Caki2 (cell line): ENCODE data around the gene CELSR3. TPM values are rescaled to one million over a fixed set of nuclear protein-coding genes. Genes with fewer than 3 reads are reported as not detected.

ENCODE experiments used
- DNase-seq: peaks from one replicate; pipeline ENCODE4 v3.0.0-alpha.2; 2015; ENCODE audit warnings: low read depth
- in situ Hi-C: cut with HindIII; loops from 2 replicates; pipeline ENCODE4 v1.10.0; 2016; ENCODE audit warnings: low sequenced_read_pairs, low pct_unique_long_range_greater_than_20kb, mixed read lengths
- total RNA-seq: library from RNA; depleted of rRNA; stranded (reverse); fragments of >200 nt; shearing (Covaris generic); gene quantifications from 2 replicates; pipeline ENCODE4 v1.2.3, GENCODE V29; 2014; ENCODE audit warnings: low replicate concordance

Gene CELSR3
- total RNA-seq, 1 experiment from 2014 or later, result 3.6 TPM

- no peak for DNase-seq
- in situ Hi-C loops, result no loop called here
Measured at GRCh38 chr3:48642605-48643004, 20.1 kb downstream of the CELSR3 start.

DNA sequence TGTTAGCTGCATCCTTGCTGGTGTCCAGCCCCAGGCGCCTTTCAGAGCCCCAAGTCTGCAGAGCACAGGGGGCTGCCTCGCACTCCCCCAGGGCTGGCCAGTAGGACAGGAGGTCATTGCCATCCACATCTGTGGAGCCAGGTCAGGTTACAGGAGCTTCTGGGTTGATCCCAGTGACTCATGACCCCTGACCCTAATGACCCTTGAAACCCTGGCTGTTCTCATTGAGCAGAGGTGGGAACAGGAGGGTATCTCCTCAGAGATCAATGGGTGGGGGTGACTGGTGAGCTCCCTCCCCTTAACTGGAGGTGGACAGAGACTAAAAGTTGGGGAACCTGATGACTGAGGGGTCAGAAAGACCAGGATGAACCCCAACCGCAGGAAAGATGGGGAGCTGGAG lies 21.3 kb downstream of the CELSR3 start:
- in situ Hi-C loops, result no loop called here
- DNase-seq, result no peak

DNA sequence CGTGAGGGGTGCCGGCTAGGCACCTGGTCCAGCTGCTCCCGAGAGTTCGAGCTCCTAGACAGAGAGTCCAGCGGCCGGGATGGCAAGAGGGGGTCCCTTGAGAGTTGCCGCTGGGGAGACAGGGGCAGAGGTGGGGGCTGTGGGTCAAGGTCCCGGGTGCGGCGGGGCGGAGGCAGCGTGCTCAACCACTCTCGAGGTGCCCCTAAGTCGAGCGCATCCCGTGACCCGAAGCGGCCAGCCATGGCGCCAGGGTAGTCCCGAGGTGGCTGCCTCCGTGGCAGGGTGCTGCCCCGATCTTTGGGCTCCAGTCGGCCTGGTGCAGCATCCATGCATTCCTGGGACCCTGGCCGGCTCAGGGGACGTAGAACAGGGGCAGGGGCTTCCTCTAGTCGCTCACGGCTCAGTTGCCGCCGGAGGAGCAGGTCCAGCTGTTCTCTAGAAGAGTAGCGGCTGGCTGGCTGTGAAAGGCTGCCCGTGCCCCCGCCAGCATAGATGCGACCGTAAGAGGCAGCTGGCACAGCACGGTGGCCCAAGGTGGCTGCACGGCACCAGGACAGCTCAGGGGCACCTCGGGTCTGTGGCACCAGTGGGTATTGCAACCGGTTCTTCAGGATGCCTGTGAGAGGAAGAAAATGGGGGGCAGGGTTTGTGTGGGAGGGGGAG lies 22.6 kb downstream of the CELSR3 start:
- no peak for DNase-seq
- in situ Hi-C loops, result no loop called here

DNA sequence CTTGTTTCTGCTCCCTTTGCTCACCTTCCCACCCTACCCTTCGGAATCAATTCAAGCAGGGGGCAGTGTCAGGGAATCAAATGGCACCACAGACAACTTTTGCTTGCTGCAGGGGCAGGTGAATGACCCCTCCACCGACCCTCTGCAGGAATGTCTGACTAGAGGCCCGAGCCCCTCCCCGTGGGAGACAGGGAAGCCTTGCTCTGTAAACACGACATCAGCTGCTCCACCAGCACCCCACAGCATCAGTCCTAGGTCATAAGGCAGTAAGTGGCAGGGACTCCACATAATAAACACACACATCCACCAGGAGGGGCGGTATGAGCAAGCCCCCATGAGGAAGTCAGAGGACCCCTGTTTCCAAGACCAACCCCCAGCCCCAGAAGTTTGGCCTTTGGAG lies 25.4 kb downstream of the CELSR3 start:
- in situ Hi-C loops, result no loop called here
- no peak for DNase-seq

GRCh38 chr3:48636149-48636655 lies 26.5 kb downstream of the CELSR3 start:
- no peak for DNase-seq
- in situ Hi-C loops, result no loop called here

DNA sequence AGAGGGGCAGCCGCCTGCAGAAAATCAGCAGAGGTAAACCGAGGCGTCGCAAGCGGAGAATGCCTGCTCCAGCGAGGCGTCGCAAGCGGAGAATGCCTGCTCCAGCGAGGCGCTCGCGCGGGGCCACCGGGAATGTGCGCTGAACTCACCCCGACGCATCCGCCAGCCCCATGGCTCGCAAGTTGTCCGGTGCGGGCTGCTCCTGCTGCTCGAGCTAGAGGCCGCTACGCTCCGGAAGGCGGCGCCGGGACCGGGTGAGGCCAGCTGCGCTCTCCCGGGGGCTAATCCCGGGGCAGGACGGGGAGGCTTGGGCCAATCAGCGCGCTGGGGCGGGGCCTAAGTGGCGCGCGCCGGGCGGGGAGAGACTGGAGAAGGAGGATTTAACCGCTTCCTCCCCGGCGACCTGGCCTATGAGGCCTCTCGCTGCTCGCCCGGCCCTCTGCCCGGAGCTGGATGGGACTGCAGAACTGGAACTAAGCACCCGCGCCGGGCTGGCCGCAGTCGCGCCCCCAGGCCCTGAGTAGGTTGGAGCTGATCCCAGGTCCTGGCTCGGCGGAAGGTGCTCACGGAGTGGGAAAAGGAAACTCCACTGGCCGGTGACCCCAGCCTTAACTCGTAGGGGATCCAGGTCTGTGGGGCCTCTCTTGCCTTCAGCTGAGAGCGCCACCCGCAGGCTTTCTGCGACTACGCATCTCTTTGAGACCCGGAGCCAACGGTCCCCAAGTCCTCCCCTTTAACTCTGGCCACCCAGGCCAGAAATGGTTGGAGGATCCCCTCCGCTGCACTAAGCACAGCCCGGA lies 27.3 kb downstream of the CELSR3 start, which contains the start of gene SLC26A6:
Gene SLC26A6 (minus strand): TSS at position 240 of the 800 bp plus-strand sequence. CDS start 68 bp downstream, at position 172.
- in situ Hi-C loops, result no loop called here
- DNase-seq, result peak; percentile 92

DNA sequence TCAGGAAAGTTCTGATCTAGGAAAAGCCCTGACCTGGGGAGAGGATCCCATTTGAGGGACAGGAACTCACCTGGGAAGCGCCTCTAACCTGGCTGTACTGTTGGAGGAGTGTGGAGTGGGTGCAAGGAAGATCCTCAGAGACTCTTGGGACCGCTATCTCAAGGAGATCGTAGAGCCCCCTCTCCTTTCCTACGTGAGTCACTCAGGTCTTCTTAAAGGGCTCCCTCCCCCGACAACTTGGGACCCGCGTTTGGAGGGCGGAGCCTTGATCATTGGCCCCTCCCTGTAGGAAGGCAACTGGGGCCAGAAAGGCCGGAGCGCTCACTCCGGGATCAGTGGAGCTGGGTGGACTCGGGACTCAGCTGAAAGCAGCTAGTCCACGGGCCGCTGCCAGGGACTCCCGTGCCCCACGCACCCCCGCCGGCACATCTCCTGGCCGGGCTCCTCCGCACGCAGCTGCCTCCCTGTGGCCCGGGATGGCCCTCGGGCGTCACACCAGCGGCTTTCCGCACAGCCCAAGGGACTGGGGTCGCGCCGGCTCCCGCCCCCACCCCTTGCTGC lies 27.9 kb downstream of the CELSR3 start:
- in situ Hi-C loops, result no loop called here
- DNase-seq, result peak; percentile 50

GRCh38 chr3:48633743-48634142 lies 28.9 kb downstream of the CELSR3 start:
- DNase-seq, result no peak
- in situ Hi-C loops, result no loop called here

GRCh38 chr3:48633256-48633655 lies 29.4 kb downstream of the CELSR3 start:
- no peak for DNase-seq
- in situ Hi-C loops, result no loop called here

DNA sequence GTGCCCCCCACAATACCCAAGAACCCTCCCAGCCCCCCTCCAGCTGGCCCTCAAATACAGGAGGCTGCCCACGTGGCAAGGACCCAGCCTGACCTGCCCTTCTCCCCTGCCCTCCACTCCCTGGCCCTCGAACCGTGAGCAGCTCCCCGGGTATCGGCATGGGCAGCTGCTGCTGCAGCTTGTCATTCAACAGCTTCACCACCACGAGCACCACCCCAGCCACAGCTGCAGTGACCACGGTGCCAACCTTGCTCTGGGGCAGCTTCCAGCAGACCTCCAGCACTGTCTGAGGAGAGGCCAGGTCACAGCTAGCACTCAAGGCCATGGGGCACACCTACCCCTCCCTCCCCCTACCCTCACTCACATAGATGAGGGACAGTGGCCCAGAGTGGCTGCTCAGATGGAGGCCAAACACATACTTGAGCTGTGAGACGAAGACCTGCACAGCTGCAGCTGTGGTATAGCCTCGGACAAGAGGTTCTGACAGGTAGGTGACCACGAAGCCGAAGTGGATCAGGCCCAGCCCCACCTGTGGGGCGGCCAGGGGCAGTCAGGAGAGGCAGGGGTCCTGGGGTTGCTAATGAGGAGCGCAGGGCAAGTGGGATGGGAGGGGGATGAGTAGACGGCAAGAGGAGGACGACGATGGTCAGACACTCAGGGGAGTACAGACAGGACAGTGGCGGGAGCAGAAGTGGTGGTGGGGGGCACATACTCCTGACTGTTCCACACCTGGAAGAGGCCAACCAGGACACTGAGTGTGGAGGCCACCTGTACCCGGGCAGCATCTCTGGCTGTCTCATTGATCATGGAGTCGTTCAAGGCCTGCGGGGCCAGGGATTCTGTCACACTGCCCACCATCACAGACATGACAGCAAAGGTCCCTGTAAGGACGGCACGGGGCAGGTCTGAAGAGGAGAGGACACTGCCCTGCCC lies 30.9 kb downstream of the CELSR3 start:
- in situ Hi-C loops, result no loop called here
- DNase-seq, result no peak

GRCh38 chr3:48630833-48631232 lies 31.9 kb downstream of the CELSR3 start:
- DNase-seq, result no peak
- in situ Hi-C loops, result no loop called here

GRCh38 chr3:48630407-48630806 lies 32.3 kb downstream of the CELSR3 start:
- in situ Hi-C loops, result no loop called here
- DNase-seq, result no peak

DNA sequence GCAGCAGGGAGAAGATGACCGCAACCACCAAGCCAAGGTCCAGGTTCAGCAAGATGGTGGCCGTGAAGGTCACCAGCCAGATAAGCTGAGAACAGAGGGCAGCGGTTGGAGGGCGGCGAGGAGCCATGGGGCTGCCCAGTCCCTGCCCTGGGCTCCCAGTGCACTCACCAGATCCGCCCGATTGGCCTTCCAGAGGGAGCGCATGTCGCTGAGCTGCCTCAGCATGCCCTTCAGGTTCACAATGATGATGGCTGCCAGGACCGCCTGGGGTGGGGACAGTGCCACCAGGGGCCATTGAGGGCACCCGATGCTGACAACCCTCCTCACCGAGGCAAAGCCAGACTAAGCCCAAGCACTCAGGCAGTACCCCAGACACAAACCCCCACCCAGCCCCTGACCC lies 32.8 kb downstream of the CELSR3 start:
- no peak for DNase-seq
- in situ Hi-C loops, result no loop called here

DNA sequence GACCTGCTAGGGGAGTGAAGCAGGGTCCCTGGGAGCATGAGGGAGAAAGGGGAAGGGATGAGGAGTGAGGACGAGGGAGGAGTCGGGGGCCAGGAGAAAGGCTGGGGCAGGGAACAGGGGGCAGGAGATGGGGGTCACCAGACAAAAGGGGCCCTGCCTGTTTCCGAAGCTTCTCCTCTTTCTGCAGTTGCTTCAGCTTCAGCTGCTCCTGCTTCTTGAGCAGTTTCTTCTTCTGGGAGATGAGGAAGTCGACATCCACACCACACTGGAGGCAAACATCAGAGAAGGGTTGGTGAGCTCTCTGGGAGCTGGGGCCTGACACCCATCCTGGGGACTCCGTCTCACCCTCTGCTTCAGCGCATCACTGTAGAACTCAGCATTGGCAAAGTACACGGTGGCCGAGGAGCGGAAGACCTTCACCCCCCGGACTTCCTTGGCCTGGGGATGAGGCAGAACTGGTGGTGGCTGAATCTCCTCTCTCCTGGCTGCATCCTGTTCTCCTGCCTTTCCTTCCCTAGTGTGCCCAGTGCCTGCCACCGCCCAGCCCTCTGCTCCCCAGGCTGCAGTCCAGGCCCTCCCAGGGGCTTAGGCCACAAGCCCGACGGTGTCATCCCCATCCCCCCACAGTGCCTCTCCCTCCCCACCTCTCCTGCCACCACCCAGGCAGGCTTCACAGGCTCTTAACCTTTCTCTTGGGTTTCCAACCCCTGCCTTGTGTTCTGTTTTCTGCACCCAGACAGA lies 34.2 kb downstream of the CELSR3 start:
- no peak for DNase-seq
- in situ Hi-C loops, result no loop called here

DNA sequence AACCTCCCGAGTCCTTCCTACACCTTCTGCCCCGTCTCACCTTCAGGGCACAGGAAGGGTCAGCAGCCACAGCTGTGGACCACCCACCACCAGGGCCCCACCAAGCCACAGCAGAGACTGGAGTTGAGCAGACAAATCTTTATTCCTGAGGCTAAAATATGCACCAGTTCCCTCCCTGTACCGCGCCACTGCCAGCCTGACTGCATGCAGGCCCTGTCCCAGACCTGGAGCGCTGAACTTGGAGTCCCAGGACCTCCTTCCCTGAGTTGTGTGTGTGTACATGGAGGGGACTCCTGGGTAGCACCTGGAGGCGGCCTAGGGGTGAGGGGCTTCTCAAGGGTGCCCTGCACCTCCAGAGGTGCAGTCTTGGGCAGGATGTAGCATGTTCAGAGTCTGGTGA lies 37.1 kb downstream of the CELSR3 start:
- in situ Hi-C loops, result no loop called here
- no peak for DNase-seq

GRCh38 chr3:48624767-48625166 lies 37.9 kb downstream of the CELSR3 start:
- in situ Hi-C loops, result no loop called here
- DNase-seq, result no peak

DNA sequence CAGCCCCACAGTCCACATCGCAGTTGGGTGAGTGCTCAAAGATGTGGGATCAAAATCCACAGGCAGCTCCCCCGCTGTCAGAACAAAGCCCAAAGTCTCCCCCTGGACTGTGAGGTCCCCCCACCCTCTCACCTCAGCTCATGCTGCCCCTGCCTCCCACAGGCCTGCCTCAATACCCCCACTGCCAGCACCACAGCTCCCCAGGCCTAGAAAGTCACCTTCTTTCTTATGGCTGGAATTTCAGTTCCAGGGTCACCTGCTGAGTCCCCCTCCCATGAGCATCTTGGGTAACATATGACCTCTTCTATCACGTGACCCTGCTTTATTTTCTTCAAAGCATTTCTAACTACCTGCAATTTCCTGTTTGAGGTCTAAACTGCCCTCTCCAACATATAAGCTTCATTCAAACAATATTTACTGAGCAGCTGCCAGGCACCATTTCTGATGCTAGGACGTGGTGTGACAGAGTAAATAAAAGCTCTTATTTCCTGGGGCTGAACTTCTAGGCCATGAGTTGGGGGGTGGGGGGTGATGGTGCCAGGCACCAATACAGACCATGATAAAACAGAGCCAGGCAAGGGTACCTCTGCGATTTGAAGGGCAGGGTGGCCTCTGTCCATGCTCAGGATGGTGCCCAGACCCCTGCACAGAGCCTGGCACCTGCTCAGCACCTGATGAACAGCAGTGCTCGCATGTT lies 38.7 kb downstream of the CELSR3 start:
- DNase-seq, result no peak
- in situ Hi-C loops, result no loop called here
